ENCODE results near the gene LAMB2. TPM values are rescaled to one million over a fixed set of nuclear protein-coding genes. Genes with fewer than 3 reads are reported as not detected.

LAMB2 gene
- total RNA-seq, 4 donors from 2014 or later = 452 to 573 (median 527) TPM

- H3K27me3 ChIP-seq = no peaks in the 10 kb centered on the region
- H3K4me1 ChIP-seq = no peaks in the 10 kb centered on the region
- DNase-seq = no peak
- no peak overlapping the region for H3K4me3 ChIP-seq (replicated peaks in 1 of 3)
- H3K27ac ChIP-seq = no peak overlapping the region
- H3K9me3 ChIP-seq = no peaks in the 10 kb centered on the region
- no peak for TF ChIP-seq CTCF (IDR thresholded peaks at IDR 0.05)
- no peak for TF ChIP-seq POLR2A (IDR thresholded peaks at IDR 0.05)
- intact Hi-C loops (cut with DNase I) = no loop called here
- 96 to 99% methylated on average over 8 of the region's 8 CpGs for WGBS, 2 donors
- peaks cover 5 to 10% of the 10 kb centered on the region in 2 donors for H3K36me3 ChIP-seq
These were observed 51.4 kb downstream of the LAMB2 start for GRCh38 chr3:49081429-49081828.

- intact Hi-C loops (cut with DNase I) = no loop called here
- TF ChIP-seq POLR2A (IDR thresholded peaks at IDR 0.05) = no peak
- TF ChIP-seq CTCF (IDR thresholded peaks at IDR 0.05) = no peak
- Histone ChIP-seq H3K9me3 (no peaks in the 10 kb centered on the region), H3K4me3 (replicated peaks in 1 of 3) (no peak overlapping the region), H3K27me3 (no peaks in the 10 kb centered on the region), H3K27ac (no peak overlapping the region), H3K4me1 (no peaks in the 10 kb centered on the region), H3K36me3 (peaks cover 20 to 31% of the 10 kb centered on the region in 2 donors)
- DNase-seq = no peak
- 93 to 95% methylated on average over 2 of the region's 2 CpGs for WGBS, 2 donors
These were observed 53.6 kb downstream of the LAMB2 start for GRCh38 chr3:49079270-49079669.

- DNase-seq = no peak
- intact Hi-C loops (cut with DNase I) = no loop called here
- WGBS, 2 donors = 81 to 92% methylated on average over 4 of the region's 4 CpGs
- Histone ChIP-seq H3K4me3 (replicated peaks in 1 of 3) (no peak overlapping the region), H3K9me3 (no peaks in the 10 kb centered on the region), H3K27ac (no peak overlapping the region), H3K4me1 (no peaks in the 10 kb centered on the region), H3K36me3 (peaks cover 41 to 54% of the 10 kb centered on the region in 2 donors), H3K27me3 (no peaks in the 10 kb centered on the region)
- no peak for TF ChIP-seq CTCF (IDR thresholded peaks at IDR 0.05)
- TF ChIP-seq POLR2A (IDR thresholded peaks at IDR 0.05) = no peak
These were observed 56.2 kb downstream of the LAMB2 start for GRCh38 chr3:49076646-49077045.

- intact Hi-C loops (cut with DNase I) = no loop called here
- 95 to 97% methylated on average over 13 of the region's 13 CpGs for WGBS, 2 donors
These were observed 56.7 kb downstream of the LAMB2 start for GRCh38 chr3:49076116-49076515.

More at GRCh38 chr3:49076116-49076515, 56.7 kb downstream of the LAMB2 start:
- H3K36me3 ChIP-seq = peaks cover 43 to 60% of the 10 kb centered on the region in 2 donors
- TF ChIP-seq POLR2A (IDR thresholded peaks at IDR 0.05) = no peak
- no peak for TF ChIP-seq CTCF (IDR thresholded peaks at IDR 0.05)
- H3K27me3 ChIP-seq = no peaks in the 10 kb centered on the region
- no peaks in the 10 kb centered on the region for H3K4me1 ChIP-seq
- H3K4me3 ChIP-seq (replicated peaks in 1 of 3) = no peak overlapping the region
- DNase-seq = no peak
- H3K27ac ChIP-seq = no peak overlapping the region
- no peaks in the 10 kb centered on the region for H3K9me3 ChIP-seq

Small RNAs within 50 kb of the gene (microRNA-seq; reads per million reads assigned to microRNA genes)
- gene MIR6890 = not detected

Small RNAs within 50 kb of the gene (small RNA-seq; reads per million reads assigned to genes)
- not detected for gene RN7SL182P

Other genes with a start within 250 kb of the LAMB2 start
- gene SLC25A20, start 234.2 kb downstream of the LAMB2 start, total RNA-seq = 10 to 100 TPM; 17.6 to 48.0 (median 33.7) TPM
- 100 to 1,000 TPM; 108 to 136 (median 117) TPM for gene ARIH2, start 214.2 kb downstream of the LAMB2 start, total RNA-seq
- gene P4HTM, start 142.8 kb downstream of the LAMB2 start, total RNA-seq = 100 to 1,000 TPM in 1 of 4 donors, 10 to 100 TPM in 3; 73.5 to 117 (median 95.0) TPM
- gene WDR6, start 125.7 kb downstream of the LAMB2 start, total RNA-seq = 100 to 1,000 TPM; 125 to 169 (median 149) TPM
- 10 to 100 TPM; 43.1 to 91.4 (median 60.0) TPM for gene DALRD3, start 114.5 kb downstream of the LAMB2 start, total RNA-seq
- gene NDUFAF3, start 110.9 kb downstream of the LAMB2 start, total RNA-seq = 100 to 1,000 TPM; 120 to 305 (median 146) TPM
- gene IMPDH2, start 103.7 kb downstream of the LAMB2 start, total RNA-seq = 100 to 1,000 TPM in 3 of 4 donors, 10 to 100 TPM in 1; 92.9 to 159 (median 109) TPM
- gene QRICH1, start 39.0 kb downstream of the LAMB2 start, total RNA-seq = 100 to 1,000 TPM in 2 of 4 donors, 10 to 100 TPM in 2; 79.8 to 342 (median 98.3) TPM
- 100 to 1,000 TPM; 158 to 273 (median 251) TPM for gene QARS1, start 28.3 kb downstream of the LAMB2 start, total RNA-seq
- 100 to 1,000 TPM in 1 of 4 donors, 10 to 100 TPM in 3; 72.3 to 104 (median 77.4) TPM for gene USP19, start 12.2 kb downstream of the LAMB2 start, total RNA-seq
- gene CCDC71, start 33.3 kb upstream of the LAMB2 start, total RNA-seq = 10 to 100 TPM; 35.2 to 63.7 (median 58.5) TPM
- gene KLHDC8B, start 38.5 kb upstream of the LAMB2 start, total RNA-seq = 10 to 100 TPM; 47.0 to 60.9 (median 57.2) TPM
- 1 to 10 TPM; 2.8 to 6.2 (median 3.8) TPM for gene C3orf62, start 144.2 kb upstream of the LAMB2 start, total RNA-seq
- 10 to 100 TPM; 19.8 to 32.6 (median 28.5) TPM for gene USP4, start 207.0 kb upstream of the LAMB2 start, total RNA-seq
- gene GPX1, start 225.3 kb upstream of the LAMB2 start, total RNA-seq = 100 to 1,000 TPM; 161 to 398 (median 226) TPM

Measured in thyroid gland (tissue), 4 donors.